Testis (tissue), 3 donors: Measurements from ENCODE around the gene PPM1J. TPM values are rescaled to one million over a fixed set of nuclear protein-coding genes. Genes with fewer than 3 reads are reported as not detected.

Experiments used
- DNase-seq: peaks from one replicate; pipeline ENCODE4 v3.0.0-alpha.2; 2019
- H3K27ac ChIP-seq, 2 donors: fragments of 200-600 bp; sonication (generic); one replicate each; pipeline ENCODE4 v1.5.1; 2019
- H3K27me3 ChIP-seq: fragments of 200-600 bp; sonication (generic); one replicate; pipeline ENCODE4 v1.5.1; 2019
- H3K36me3 ChIP-seq: fragments of 200-600 bp; sonication (generic); one replicate; pipeline ENCODE4 v1.5.1; 2017; ENCODE audit warnings: low read depth; ENCODE audit errors: missing control alignments
- H3K4me1 ChIP-seq: fragments of 200-600 bp; sonication (generic); one replicate; pipeline ENCODE4 v1.5.1; 2019
- H3K4me3 ChIP-seq, 2 donors: fragments of 200-600 bp; sonication (generic); one replicate each; pipeline ENCODE4 v1.5.1; 2017 to 2019
- H3K9me3 ChIP-seq: fragments of 200-600 bp; sonication (generic); one replicate; pipeline ENCODE4 v1.5.1; 2017
- POLR2A ChIP-seq: fragments of 450-650 bp; IDR thresholded peaks from one replicate; pipeline ENCODE4 v1.6.1; 2017; ENCODE audit warnings: antibody characterized with exemption, mild to moderate bottlenecking, moderate library complexity
- WGBS, 2 donors: methylation state at CpG; one replicate each; pipeline ENCODE4 v1.1.5; 2018; 5-methylcytosine and 5-hydroxymethylcytosine counted together
- intact Hi-C: fragments of 100-400 bp; cut with DNase I; formaldehyde crosslinking; loops from one replicate; pipeline ENCODE4 v1.15.1; 2023; ENCODE audit warnings: low total_unique reads
- polyA plus RNA-seq: library from polyadenylated mRNA; stranded (reverse); fragments of 350-450 nt; fragmentation: Illumina TruSeq; extraction: RNeasy Lipid Tissue Mini Kit (QIAGEN cat#74804); gene quantifications from one replicate; pipeline ENCODE4 v1.2.3, GENCODE V29; 2014; ENCODE audit warnings: low read depth, low replicate concordance; ENCODE audit not compliant: insufficient read depth
- total RNA-seq, 2 donors: library from RNA; depleted of rRNA; stranded (reverse); fragments of >200 nt; gene quantifications; one replicate each; pipeline ENCODE4 v1.2.3, GENCODE V29; 2016
- TF ChIP-seq, protein P1 (sequence below), 3 experiments: fragments of 450-650 bp in 2 of 3; fragments of 200-600 bp in 1 of 3; sonication (generic) in 1 of 3; IDR thresholded peaks; one replicate each; pipeline ENCODE4 v1.5.1; 2016 to 2019; ENCODE audit warnings: antibody characterized with exemption in 3 of 3, mild to moderate bottlenecking in 2 of 3, moderate library complexity in 1 of 3

The PPM1J gene
- total and polyA plus RNA-seq, 3 donors from 2014 or later, result 45.5 to 88.7 (median 69.5) TPM

- intact Hi-C loops, result no loop called here
- 84 to 94% methylated on average over 8 to 15 of the region's 15 CpGs for WGBS, 2 donors
- Histone ChIP-seq H3K4me3 (no peak overlapping the region), H3K9me3 (no peaks in the 10 kb centered on the region), H3K27ac (no peak overlapping the region), H3K36me3 (no peaks in the 10 kb centered on the region), H3K4me1 (peaks cover 17% of the 10 kb centered on the region), H3K27me3 (no peaks in the 10 kb centered on the region)
- DNase-seq, result no peak
- TF ChIP-seq, protein P1, sequence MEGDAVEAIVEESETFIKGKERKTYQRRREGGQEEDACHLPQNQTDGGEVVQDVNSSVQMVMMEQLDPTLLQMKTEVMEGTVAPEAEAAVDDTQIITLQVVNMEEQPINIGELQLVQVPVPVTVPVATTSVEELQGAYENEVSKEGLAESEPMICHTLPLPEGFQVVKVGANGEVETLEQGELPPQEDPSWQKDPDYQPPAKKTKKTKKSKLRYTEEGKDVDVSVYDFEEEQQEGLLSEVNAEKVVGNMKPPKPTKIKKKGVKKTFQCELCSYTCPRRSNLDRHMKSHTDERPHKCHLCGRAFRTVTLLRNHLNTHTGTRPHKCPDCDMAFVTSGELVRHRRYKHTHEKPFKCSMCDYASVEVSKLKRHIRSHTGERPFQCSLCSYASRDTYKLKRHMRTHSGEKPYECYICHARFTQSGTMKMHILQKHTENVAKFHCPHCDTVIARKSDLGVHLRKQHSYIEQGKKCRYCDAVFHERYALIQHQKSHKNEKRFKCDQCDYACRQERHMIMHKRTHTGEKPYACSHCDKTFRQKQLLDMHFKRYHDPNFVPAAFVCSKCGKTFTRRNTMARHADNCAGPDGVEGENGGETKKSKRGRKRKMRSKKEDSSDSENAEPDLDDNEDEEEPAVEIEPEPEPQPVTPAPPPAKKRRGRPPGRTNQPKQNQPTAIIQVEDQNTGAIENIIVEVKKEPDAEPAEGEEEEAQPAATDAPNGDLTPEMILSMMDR (IDR thresholded peaks at IDR 0.05), result no peak
These were observed 20.7 kb downstream of the PPM1J start for GRCh38 chr1:112694363-112694929.

GRCh38 chr1:112693821-112694220 lies 21.3 kb downstream of the PPM1J start:
- no peaks in the 10 kb centered on the region for H3K36me3 ChIP-seq

GRCh38 chr1:112692681-112693080 lies 22.5 kb downstream of the PPM1J start:
- peaks cover 12% of the 10 kb centered on the region for H3K4me1 ChIP-seq
- no peaks in the 10 kb centered on the region for H3K9me3 ChIP-seq
- DNase-seq, result no peak
- intact Hi-C loops, result no loop called here
- H3K36me3 ChIP-seq, result no peaks in the 10 kb centered on the region
- H3K27ac ChIP-seq, result no peak overlapping the region
- TF ChIP-seq, protein P1 (IDR thresholded peaks at IDR 0.05), result no peak
- TF ChIP-seq POLR2A, result no peak
- H3K4me3 ChIP-seq, result no peak overlapping the region
- no peaks in the 10 kb centered on the region for H3K27me3 ChIP-seq
- 90 to 92% methylated on average over 5 of the region's 5 CpGs for WGBS, 2 donors

More at GRCh38 chr1:112693821-112694220, 21.3 kb downstream of the PPM1J start:
- no peaks in the 10 kb centered on the region for H3K27me3 ChIP-seq
- peaks cover 14% of the 10 kb centered on the region for H3K4me1 ChIP-seq
- no peak overlapping the region for H3K4me3 ChIP-seq
- intact Hi-C loops, result no loop called here
- no peak overlapping the region for H3K27ac ChIP-seq
- no peaks in the 10 kb centered on the region for H3K9me3 ChIP-seq
- WGBS, 2 donors, result 90 to 91% methylated on average over 5 to 6 of the region's 6 CpGs
- TF ChIP-seq POLR2A, result no peak
- TF ChIP-seq, protein P1 (IDR thresholded peaks at IDR 0.05), result no peak
- DNase-seq, result no peak

- H3K27ac ChIP-seq, result no peak overlapping the region
- TF ChIP-seq POLR2A, result no peak
- TF ChIP-seq, protein P1 (IDR thresholded peaks at IDR 0.05), result no peak
- H3K36me3 ChIP-seq, result no peaks in the 10 kb centered on the region
- H3K9me3 ChIP-seq, result no peaks in the 10 kb centered on the region
- no peak for DNase-seq
- H3K4me3 ChIP-seq, result no peak overlapping the region
- intact Hi-C loops, result no loop called here
- WGBS, 2 donors, result 90 to 97% methylated on average over 3 to 11 of the region's 11 CpGs
- peaks cover 12% of the 10 kb centered on the region for H3K4me1 ChIP-seq
- no peaks in the 10 kb centered on the region for H3K27me3 ChIP-seq
These were observed 25.3 kb downstream of the PPM1J start for GRCh38 chr1:112689842-112690237.

- no peak for TF ChIP-seq POLR2A
- TF ChIP-seq, protein P1 (IDR thresholded peaks at IDR 0.05), result no peak
- no peak overlapping the region for H3K4me3 ChIP-seq
- no peak for DNase-seq
- intact Hi-C loops, result no loop called here
- H3K27ac ChIP-seq, result no peak overlapping the region
- H3K9me3 ChIP-seq, result no peaks in the 10 kb centered on the region
- peaks cover 12% of the 10 kb centered on the region for H3K4me1 ChIP-seq
- 89 to 95% methylated on average over 8 to 9 of the region's 9 CpGs for WGBS, 2 donors
- H3K27me3 ChIP-seq, result no peaks in the 10 kb centered on the region
- no peaks in the 10 kb centered on the region for H3K36me3 ChIP-seq
These were observed 25.8 kb downstream of the PPM1J start for GRCh38 chr1:112689196-112689841.
